SK-N-SH (cell line): ENCODE measurements around the gene HS6ST3.

Experiments
- EZH2phosphoT487 ChIP-seq: fragments of 200-600 bp; sonication (generic); IDR thresholded peaks from 2 replicates; pipeline ENCODE4 v1.6.1; 2017; ENCODE audit warnings: low read depth, mixed run types, mild to moderate bottlenecking, antibody characterized with exemption, moderate library complexity, borderline replicate concordance
- MEF2A ChIP-seq: IDR thresholded peaks from 2 replicates; pipeline ENCODE4 v1.4.0; 2012; ENCODE audit warnings: low read depth, borderline replicate concordance
- NRF1 ChIP-seq: IDR thresholded peaks from 2 replicates; pipeline ENCODE4 v1.6.1; 2012; ENCODE audit warnings: low read depth, mild to moderate bottlenecking, low read length
- RFX5 ChIP-seq: IDR thresholded peaks from 2 replicates; pipeline ENCODE4 v1.6.1; 2012; ENCODE audit warnings: mild to moderate bottlenecking, improper control_type of control experiment, low read length
- YY1 ChIP-seq: IDR thresholded peaks from 2 replicates; pipeline ENCODE4 v1.4.0; 2012; ENCODE audit warnings: low read depth, mild to moderate bottlenecking
- TF ChIP-seq, protein P1 (sequence below): fragments of 200-600 bp; sonication (generic); IDR thresholded peaks from 2 replicates; pipeline ENCODE4 v1.6.1; 2017; ENCODE audit warnings: antibody characterized with exemption, mild to moderate bottlenecking, moderate library complexity
- TF ChIP-seq, protein P2 (sequence below): fragments of 150-350 bp; IDR thresholded peaks from 2 replicates; pipeline ENCODE4 v1.6.1; 2016; ENCODE audit warnings: mild to moderate bottlenecking, low read depth, low read length
- TF ChIP-seq, protein P3 (sequence below): fragments of 150-350 bp; IDR thresholded peaks from 2 replicates; pipeline ENCODE4 v1.6.1; 2017; ENCODE audit warnings: antibody characterized with exemption, low read length, low read depth, borderline replicate concordance
- TF ChIP-seq, protein P4 (sequence below): IDR thresholded peaks from 2 replicates; pipeline ENCODE4 v1.4.0; 2012; ENCODE audit warnings: low read depth, borderline replicate concordance

DNA sequence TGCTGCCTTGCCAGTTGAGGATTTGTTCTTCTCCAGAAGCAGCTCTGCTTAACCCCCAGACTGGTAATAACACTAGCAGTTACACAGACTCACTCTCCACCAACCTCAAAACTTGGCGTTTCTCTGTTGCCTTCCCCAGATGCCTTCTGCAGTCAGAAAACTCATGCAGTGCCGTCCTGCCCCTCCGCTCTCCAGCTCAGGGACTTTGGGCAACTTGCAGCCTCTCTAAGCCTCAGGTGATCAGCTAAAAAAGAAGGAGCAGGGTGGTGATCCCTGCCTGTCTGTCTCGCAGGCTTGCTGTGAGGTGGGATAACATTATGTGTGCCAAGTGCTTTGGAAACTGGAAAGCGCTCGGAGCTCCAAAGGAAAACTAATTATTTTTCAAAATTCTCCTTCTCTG lies 391.6 kb downstream of the HS6ST3 start:
- TF ChIP-seq NRF1 (no peak), EZH2phosphoT487 (no peak), RFX5 (no peak), MEF2A (no peak), YY1 (no peak)
- TF ChIP-seq, protein P1, sequence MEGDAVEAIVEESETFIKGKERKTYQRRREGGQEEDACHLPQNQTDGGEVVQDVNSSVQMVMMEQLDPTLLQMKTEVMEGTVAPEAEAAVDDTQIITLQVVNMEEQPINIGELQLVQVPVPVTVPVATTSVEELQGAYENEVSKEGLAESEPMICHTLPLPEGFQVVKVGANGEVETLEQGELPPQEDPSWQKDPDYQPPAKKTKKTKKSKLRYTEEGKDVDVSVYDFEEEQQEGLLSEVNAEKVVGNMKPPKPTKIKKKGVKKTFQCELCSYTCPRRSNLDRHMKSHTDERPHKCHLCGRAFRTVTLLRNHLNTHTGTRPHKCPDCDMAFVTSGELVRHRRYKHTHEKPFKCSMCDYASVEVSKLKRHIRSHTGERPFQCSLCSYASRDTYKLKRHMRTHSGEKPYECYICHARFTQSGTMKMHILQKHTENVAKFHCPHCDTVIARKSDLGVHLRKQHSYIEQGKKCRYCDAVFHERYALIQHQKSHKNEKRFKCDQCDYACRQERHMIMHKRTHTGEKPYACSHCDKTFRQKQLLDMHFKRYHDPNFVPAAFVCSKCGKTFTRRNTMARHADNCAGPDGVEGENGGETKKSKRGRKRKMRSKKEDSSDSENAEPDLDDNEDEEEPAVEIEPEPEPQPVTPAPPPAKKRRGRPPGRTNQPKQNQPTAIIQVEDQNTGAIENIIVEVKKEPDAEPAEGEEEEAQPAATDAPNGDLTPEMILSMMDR = no peak
- TF ChIP-seq, protein P2, sequence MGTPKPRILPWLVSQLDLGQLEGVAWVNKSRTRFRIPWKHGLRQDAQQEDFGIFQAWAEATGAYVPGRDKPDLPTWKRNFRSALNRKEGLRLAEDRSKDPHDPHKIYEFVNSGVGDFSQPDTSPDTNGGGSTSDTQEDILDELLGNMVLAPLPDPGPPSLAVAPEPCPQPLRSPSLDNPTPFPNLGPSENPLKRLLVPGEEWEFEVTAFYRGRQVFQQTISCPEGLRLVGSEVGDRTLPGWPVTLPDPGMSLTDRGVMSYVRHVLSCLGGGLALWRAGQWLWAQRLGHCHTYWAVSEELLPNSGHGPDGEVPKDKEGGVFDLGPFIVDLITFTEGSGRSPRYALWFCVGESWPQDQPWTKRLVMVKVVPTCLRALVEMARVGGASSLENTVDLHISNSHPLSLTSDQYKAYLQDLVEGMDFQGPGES = no peak
- TF ChIP-seq, protein P3, sequence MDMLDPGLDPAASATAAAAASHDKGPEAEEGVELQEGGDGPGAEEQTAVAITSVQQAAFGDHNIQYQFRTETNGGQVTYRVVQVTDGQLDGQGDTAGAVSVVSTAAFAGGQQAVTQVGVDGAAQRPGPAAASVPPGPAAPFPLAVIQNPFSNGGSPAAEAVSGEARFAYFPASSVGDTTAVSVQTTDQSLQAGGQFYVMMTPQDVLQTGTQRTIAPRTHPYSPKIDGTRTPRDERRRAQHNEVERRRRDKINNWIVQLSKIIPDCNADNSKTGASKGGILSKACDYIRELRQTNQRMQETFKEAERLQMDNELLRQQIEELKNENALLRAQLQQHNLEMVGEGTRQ = no peak
- TF ChIP-seq, protein P4, sequence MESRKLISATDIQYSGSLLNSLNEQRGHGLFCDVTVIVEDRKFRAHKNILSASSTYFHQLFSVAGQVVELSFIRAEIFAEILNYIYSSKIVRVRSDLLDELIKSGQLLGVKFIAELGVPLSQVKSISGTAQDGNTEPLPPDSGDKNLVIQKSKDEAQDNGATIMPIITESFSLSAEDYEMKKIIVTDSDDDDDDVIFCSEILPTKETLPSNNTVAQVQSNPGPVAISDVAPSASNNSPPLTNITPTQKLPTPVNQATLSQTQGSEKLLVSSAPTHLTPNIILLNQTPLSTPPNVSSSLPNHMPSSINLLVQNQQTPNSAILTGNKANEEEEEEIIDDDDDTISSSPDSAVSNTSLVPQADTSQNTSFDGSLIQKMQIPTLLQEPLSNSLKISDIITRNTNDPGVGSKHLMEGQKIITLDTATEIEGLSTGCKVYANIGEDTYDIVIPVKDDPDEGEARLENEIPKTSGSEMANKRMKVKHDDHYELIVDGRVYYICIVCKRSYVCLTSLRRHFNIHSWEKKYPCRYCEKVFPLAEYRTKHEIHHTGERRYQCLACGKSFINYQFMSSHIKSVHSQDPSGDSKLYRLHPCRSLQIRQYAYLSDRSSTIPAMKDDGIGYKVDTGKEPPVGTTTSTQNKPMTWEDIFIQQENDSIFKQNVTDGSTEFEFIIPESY = no peak
